ENCODE data around the gene B3GNT9.

- TF ChIP-seq CTCF (IDR thresholded peaks at IDR 0.05) (no peak), POLR2A (IDR thresholded peaks at IDR 0.05) (no peak)
Measured at GRCh38 chr16:67184453-67184994, 33.7 kb upstream of the B3GNT9 start.
